ENCODE measurements around the gene PRKCA. TPM values are rescaled to one million over a fixed set of nuclear protein-coding genes. Genes with fewer than 3 reads are reported as not detected.

The PRKCA gene
- total RNA-seq, 1 experiment from 2014 or later = 29.5 TPM

DNA sequence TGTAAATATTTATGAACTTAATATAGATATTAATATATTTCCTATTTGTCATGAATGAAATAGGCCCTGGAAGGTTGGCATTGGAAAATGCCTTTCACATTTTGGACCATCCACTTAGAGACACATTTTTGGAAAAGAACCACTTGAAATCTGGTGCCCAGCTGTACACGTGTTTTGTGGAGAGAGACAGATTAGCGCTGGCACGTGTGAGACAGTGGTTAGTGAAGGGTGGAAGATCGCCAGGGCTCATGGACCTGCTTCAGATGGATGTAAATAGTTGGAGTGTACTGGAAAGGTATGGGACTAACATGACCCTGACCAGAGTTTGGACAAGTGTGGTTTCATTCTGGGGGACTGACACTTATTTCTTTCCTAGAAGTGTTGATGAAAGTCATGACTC, 222.9 kb downstream of the PRKCA start:
- DNase-seq (ENCODE audit: low spot score) (no peak), ATAC-seq (no peak)
- Mint-ChIP-seq H3K36me3 (no peaks in the 10 kb centered on the region), H3K4me3 (no peak overlapping the region), H3K9me3 (no peaks in the 10 kb centered on the region), H3K27ac (no peak overlapping the region), H3K4me1 (peaks cover 22% of the 10 kb centered on the region), H3K27me3 (ENCODE audit: low read depth) (no peaks in the 10 kb centered on the region)
- ChIA-PET CTCF (interaction anchor here (0.9 kb wide), 1 partner anchor 42 kb away, joined by 3 read pairs; no protein-coding TSS in a partner anchor), POLR2A (no interaction called here)
- TF ChIP-seq ZMAT4 (CRISPR knock-in tag; IDR thresholded peaks at IDR 0.05) = no peak
- no peak for TF ChIP-seq OVOL2 (CRISPR knock-in tag; IDR thresholded peaks at IDR 0.05; ENCODE audit: borderline replicate concordance)

GRCh38 chr17:66526827-66527226, 224.4 kb downstream of the PRKCA start:
- Mint-ChIP-seq H3K36me3 (no peaks in the 10 kb centered on the region), H3K27ac (no peak overlapping the region), H3K4me1 (peaks cover 37% of the 10 kb centered on the region), H3K9me3 (no peaks in the 10 kb centered on the region), H3K27me3 (ENCODE audit: low read depth) (no peaks in the 10 kb centered on the region), H3K4me3 (no peak overlapping the region)
- TF ChIP-seq AR (CRISPR knock-in tag; IDR thresholded peaks at IDR 0.05) = no peak
- CTCF ChIA-PET = no interaction called here
- DNase-seq (ENCODE audit: low spot score) (no peak), ATAC-seq (no peak)
- POLR2A ChIA-PET = no interaction called here

DNA sequence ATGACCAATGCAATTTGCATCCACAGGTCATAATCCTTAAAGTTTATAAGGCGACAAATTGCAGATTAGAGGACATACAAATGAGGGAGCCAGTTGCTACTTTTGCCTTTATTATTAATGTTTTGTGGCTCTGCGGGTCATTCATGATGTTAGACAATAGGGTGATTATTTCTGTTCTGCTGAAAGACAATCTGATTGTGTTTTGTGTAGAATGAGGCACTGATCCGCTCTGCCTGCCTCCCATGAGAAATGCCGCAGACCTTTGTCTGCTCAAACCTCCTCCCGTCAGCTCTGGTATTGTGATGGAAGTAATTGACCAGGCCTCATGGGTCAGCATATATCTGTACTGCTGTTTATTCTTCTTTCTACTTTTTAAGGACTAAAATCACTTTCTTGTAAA, 224.9 kb downstream of the PRKCA start:
- Mint-ChIP-seq H3K36me3 (no peaks in the 10 kb centered on the region), H3K27me3 (ENCODE audit: low read depth) (no peaks in the 10 kb centered on the region), H3K4me3 (no peak overlapping the region), H3K9me3 (no peaks in the 10 kb centered on the region), H3K4me1 (peaks cover 37% of the 10 kb centered on the region), H3K27ac (no peak overlapping the region)
- POLR2A ChIA-PET = no interaction called here
- DNase-seq (ENCODE audit: low spot score) (no peak), ATAC-seq (no peak)
- TF ChIP-seq, protein P1, sequence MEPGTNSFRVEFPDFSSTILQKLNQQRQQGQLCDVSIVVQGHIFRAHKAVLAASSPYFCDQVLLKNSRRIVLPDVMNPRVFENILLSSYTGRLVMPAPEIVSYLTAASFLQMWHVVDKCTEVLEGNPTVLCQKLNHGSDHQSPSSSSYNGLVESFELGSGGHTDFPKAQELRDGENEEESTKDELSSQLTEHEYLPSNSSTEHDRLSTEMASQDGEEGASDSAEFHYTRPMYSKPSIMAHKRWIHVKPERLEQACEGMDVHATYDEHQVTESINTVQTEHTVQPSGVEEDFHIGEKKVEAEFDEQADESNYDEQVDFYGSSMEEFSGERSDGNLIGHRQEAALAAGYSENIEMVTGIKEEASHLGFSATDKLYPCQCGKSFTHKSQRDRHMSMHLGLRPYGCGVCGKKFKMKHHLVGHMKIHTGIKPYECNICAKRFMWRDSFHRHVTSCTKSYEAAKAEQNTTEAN (CRISPR knock-in tag; IDR thresholded peaks at IDR 0.05) = no peak
- TF ChIP-seq NR3C1 (CRISPR knock-in tag; conservative IDR thresholded peaks at IDR 0.05; ENCODE audit: low read depth) (no peak), HMGXB4 (CRISPR knock-in tag; IDR thresholded peaks at IDR 0.05) (no peak), TCF7 (CRISPR knock-in tag; IDR thresholded peaks at IDR 0.05; ENCODE audit: low read depth) (no peak), TP53 (CRISPR knock-in tag; IDR thresholded peaks at IDR 0.05) (no peak), ZNF219 (CRISPR knock-in tag; IDR thresholded peaks at IDR 0.05; ENCODE audit: borderline replicate concordance) (no peak), PRRX2 (CRISPR knock-in tag; IDR thresholded peaks at IDR 0.05) (no peak), CREB1 (CRISPR knock-in tag; IDR thresholded peaks at IDR 0.05) (no peak), ATF6 (CRISPR knock-in tag; IDR thresholded peaks at IDR 0.05) (no peak), FOXK1 (CRISPR knock-in tag; IDR thresholded peaks at IDR 0.05) (no peak), MYBL2 (CRISPR knock-in tag; IDR thresholded peaks at IDR 0.05) (no peak), ZNF263 (CRISPR knock-in tag; IDR thresholded peaks at IDR 0.05; ENCODE audit: low read depth) (no peak)
- TF ChIP-seq, protein P2, sequence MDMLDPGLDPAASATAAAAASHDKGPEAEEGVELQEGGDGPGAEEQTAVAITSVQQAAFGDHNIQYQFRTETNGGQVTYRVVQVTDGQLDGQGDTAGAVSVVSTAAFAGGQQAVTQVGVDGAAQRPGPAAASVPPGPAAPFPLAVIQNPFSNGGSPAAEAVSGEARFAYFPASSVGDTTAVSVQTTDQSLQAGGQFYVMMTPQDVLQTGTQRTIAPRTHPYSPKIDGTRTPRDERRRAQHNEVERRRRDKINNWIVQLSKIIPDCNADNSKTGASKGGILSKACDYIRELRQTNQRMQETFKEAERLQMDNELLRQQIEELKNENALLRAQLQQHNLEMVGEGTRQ (CRISPR knock-in tag; IDR thresholded peaks at IDR 0.05) = no peak
- TF ChIP-seq, protein P3, sequence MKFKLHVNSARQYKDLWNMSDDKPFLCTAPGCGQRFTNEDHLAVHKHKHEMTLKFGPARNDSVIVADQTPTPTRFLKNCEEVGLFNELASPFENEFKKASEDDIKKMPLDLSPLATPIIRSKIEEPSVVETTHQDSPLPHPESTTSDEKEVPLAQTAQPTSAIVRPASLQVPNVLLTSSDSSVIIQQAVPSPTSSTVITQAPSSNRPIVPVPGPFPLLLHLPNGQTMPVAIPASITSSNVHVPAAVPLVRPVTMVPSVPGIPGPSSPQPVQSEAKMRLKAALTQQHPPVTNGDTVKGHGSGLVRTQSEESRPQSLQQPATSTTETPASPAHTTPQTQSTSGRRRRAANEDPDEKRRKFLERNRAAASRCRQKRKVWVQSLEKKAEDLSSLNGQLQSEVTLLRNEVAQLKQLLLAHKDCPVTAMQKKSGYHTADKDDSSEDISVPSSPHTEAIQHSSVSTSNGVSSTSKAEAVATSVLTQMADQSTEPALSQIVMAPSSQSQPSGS (CRISPR knock-in tag; IDR thresholded peaks at IDR 0.05; ENCODE audit: borderline replicate concordance, low read depth) = no peak
- CTCF ChIA-PET = no interaction called here

Measured in WTC11 (cell line).